ENCODE measurements around the gene UGT2A3. TPM values are rescaled to one million over a fixed set of nuclear protein-coding genes. Genes with fewer than 3 reads are reported as not detected.

UGT2A3 gene
- total RNA-seq, 1 experiment from 2014 or later: not detected

DNA sequence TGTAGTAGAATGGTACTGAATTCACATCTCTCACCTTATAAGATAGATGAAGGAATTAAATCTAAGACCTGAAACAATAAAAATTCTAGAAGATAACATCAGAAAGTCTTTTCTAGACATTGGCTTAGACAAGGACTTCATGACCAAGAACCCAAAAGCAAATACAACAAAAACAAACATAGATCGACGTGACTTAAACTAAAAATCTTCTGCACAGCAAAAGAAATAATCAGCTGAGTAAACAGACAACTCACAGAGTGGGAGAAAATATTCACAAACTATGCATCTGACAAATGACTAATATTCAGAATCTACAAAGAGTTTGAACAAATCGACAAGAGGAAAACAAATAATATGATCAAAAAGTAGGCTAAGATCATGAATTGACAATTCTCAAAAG lies 38.8 kb downstream of the UGT2A3 start:
- DNase-seq (ENCODE audit: low spot score): no peak

DNA sequence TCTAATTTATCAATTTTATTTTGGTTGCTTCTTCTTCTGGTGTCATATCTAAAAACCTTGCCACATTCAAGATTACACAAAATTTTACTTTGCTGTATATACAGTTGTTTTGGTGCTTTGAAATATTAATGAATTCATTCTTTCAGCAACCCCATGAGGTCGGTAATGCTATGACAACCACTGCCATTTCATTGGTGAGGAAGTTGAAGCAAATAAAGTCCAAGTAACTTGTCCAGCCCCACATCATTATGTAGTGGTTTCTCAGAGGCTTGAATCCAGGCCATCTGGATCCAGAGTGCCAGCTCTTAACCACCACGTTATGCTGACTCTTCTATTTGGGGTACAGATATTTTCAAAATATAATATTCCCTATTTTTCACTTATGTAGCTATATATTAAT lies 42.2 kb downstream of the UGT2A3 start:
- no peak for DNase-seq (ENCODE audit: low spot score)

GRCh38 chr4:68907788-68908700 lies 43.6 kb downstream of the UGT2A3 start:
- no peak for DNase-seq (ENCODE audit: low spot score)

DNA sequence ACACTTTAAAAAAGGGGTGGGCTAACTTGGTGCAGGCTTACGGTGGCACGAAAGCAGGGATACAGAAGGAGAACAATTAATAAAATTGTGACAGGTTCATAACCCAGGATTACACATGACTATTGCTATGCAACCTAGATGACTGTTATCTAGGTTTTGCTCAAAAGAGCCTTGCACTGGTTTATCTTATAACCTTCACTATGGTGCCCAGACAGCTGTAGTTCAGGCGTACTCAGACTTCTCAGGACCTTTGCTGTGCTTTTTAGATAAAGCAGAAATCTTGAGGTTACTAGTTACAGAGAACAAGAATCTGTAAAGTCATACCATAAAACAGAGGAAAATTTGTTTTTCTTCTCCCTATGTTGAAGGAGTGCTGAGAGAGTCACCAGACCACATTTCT lies 44.4 kb downstream of the UGT2A3 start:
- DNase-seq (ENCODE audit: low spot score): no peak

- DNase-seq (ENCODE audit: low spot score): no peak
These were observed 44.8 kb downstream of the UGT2A3 start for GRCh38 chr4:68906780-68907137.

DNA sequence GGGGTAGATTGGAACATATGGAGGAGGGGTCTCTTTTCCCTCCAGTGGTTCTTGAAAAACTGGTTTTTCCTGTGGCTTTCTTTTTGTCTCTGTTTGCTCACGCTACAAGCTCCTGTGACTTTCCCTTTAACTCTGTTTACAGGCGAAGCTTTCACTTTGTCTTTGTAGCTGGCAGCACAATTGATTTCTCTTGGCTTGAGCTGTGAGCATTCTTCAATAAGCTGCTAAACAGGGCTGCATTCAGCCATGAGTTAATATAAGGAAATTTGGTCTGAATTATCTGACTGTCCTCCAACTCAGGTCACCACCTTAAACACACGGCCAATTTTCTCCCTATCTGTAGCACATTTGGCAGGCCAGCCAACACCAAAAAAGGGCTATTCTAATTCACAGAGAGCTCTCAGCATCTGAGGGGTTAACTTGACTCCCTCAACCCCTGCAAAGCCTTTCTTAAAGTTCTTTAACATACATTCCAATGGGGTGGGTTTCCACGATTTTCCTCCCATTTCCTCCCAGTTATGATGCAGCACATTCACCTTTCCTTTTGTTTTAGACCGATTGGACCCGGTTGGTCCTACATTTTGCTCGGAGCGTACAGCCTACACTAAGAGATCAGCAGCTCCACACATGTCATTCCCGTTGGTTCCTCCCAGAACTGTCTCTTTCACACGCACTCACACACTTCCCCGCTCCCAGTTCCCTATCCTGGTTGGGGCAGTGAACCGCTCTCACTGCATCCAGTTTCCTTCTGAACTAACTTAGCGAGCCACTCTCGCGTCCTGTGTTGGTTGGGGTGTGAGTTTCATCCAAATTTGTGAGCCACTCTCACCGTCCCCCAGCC lies 45.4 kb downstream of the UGT2A3 start:
- DNase-seq (ENCODE audit: low spot score): no peak

DNA sequence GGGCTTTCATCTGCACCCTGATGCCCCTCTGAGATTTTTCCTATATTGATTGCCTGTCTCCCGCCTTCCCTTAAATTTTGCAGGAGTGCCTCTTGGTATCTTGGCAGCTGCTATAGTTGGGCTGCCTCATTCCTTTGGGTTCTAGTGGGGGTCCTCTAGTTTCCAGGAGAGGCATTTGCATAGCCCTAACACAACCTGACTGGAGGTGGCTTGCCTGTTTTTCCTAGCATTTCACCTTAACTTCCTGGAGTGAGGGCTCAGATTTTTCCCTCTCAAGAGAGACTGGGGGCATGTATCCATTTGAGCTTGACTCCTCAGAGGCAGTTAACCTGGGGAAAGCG lies 46.0 kb downstream of the UGT2A3 start:
- DNase-seq (ENCODE audit: low spot score): no peak

DNA sequence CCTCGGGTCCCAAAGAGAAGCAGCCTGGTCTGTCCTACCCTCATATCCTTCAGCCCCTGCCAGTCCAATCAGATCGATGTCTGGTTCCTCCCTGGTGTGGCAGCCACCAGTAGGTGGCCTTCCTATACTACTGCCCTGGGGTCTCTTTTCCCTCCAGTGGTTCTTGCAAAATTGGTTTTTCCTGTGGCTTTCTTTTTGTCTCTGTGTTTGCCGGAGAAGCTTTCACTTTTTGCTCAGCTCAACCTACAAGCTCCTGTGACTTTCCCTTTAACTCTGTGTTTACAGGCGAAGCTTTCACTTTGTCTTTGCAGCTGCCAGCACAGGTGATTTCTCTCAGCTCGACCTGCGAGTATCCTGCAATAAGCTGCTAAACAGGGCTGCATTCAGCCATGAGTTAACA lies 46.8 kb downstream of the UGT2A3 start:
- no peak for DNase-seq (ENCODE audit: low spot score)

DNA sequence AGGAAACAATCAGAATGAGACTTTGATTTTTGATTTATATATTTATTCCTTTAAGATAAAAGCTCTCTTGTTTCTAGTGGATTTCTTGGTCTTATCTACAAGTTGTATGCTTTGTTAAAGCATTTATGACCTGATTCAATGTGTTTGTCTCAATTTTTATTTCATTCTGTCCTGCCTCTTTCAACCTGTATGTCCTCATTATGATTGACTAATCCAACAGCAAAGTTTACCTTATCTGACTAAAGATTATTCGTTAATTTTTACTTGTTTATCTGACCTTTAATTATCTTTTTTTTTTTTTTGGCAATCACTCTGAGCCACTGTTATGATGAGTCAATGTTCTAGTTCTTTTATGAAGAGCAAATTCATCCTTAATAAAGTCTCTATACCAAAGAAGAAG lies 54.9 kb downstream of the UGT2A3 start:
- DNase-seq (ENCODE audit: low spot score): no peak

DNA sequence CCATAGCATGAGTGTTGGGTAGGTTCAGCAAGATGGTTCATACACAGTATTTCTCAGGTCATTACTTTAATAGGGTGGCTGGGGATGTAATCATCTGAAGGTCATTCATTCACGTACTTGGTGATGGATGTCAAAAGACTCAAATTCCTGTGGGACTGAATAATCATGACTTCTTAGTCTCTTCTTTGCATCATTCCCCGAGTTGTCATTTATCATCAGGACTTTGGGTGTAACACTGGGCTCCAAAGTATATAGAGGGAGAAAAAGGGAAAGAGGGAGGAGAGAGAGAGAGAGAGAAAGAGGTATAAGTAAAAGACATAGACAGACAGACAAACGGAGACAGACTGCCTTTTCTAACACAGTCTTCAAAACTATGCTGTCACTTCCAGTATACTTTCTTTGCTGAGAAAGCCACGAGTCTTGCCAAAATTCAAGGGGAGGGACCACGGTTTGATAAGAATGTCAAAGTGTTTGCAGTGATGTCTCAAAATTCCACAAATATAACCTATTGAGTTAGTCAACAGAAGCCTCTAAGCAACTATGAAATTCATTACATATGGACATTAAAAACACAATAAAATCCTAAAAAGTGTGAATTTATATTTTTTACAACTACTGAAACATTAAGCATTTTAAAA lies 55.9 kb downstream of the UGT2A3 start:
- no peak for DNase-seq (ENCODE audit: low spot score)

DNA sequence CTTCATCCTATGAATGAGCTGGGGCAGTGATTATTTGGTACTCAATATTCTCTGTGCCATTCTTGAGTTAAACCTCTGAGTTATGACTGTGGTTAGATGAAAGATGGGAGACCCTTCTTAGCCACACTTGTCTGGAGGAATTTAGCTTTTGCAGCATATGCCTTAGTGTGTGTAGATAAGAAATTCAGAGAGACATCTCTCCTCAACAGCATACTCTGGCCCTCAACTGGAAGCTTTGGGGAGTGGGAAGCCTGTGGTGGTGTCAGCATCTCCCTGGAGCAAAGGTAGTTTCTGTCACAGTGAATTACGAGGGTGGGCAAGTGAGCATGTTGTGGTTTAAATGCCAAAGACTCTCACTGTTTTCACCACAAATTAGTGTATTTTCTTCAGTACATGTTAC lies 58.7 kb downstream of the UGT2A3 start:
- DNase-seq (ENCODE audit: low spot score): no peak

GRCh38 chr4:68891678-68892077 lies 59.9 kb downstream of the UGT2A3 start:
- no peak for DNase-seq (ENCODE audit: low spot score)

DNA sequence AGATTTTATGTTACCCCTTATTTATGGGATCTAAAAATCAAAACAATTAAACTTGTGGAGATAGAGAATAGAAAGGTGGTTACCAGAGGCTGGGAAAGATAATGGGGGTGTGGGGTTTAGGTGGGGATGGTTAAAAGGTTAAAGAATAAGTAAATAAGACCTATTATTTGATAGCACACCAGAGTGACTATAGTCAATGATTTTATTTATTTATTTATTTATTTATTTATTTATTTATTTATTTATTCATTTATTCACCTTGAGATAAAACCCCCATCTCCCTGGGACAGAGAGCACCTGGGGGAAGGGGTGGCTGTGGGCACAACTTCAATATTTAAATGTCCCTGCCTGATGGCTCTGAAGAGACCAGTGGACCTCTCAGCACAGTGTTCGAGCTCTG lies 66.1 kb downstream of the UGT2A3 start:
- DNase-seq (ENCODE audit: low spot score): no peak

GRCh38 chr4:68883870-68884269 lies 67.7 kb downstream of the UGT2A3 start:
- no peak for DNase-seq (ENCODE audit: low spot score)

Other genes starting within 250 kb of the UGT2A3 start
- gene UGT2B10, start 135.8 kb downstream of the UGT2A3 start, total RNA-seq (2014; rRNA removed; shearing (Covaris generic)): not detected in 2 replicates
- gene UGT2B7, start 144.7 kb upstream of the UGT2A3 start, total RNA-seq (2014; rRNA removed; shearing (Covaris generic)): 0.08 and 0.35 TPM in 2 replicates